Peyer's patch (tissue), 4 donors: ENCODE results near the gene PINLYP.

ENCODE experiments used
- CTCF ChIP-seq, 6 experiments: fragments of 450-650 bp in 4 of 6; fragments of 200-600 bp in 2 of 6; sonication (generic) in 1 of 6; IDR thresholded peaks; one replicate each; pipeline ENCODE4 v1.5.1; 2017 to 2019; ENCODE audit warnings: antibody characterized with exemption in 6 of 6, mild to moderate bottlenecking in 3 of 6, moderate library complexity in 1 of 6
- POLR2A ChIP-seq, 2 donors: fragments of 450-650 bp; IDR thresholded peaks; one replicate each; pipeline ENCODE4 v1.5.1; 2017; ENCODE audit warnings: antibody characterized with exemption in 2 of 2, mild to moderate bottlenecking in 2 of 2, moderate library complexity in 2 of 2

- TF ChIP-seq CTCF (IDR thresholded peaks at IDR 0.05) (no peak), POLR2A (IDR thresholded peaks at IDR 0.05) (no peak)
Observed at GRCh38 chr19:43599635-43600295, 24.2 kb downstream of the PINLYP start.
